ENCODE results near the gene PLPP4.

The PLPP4 gene

DNA sequence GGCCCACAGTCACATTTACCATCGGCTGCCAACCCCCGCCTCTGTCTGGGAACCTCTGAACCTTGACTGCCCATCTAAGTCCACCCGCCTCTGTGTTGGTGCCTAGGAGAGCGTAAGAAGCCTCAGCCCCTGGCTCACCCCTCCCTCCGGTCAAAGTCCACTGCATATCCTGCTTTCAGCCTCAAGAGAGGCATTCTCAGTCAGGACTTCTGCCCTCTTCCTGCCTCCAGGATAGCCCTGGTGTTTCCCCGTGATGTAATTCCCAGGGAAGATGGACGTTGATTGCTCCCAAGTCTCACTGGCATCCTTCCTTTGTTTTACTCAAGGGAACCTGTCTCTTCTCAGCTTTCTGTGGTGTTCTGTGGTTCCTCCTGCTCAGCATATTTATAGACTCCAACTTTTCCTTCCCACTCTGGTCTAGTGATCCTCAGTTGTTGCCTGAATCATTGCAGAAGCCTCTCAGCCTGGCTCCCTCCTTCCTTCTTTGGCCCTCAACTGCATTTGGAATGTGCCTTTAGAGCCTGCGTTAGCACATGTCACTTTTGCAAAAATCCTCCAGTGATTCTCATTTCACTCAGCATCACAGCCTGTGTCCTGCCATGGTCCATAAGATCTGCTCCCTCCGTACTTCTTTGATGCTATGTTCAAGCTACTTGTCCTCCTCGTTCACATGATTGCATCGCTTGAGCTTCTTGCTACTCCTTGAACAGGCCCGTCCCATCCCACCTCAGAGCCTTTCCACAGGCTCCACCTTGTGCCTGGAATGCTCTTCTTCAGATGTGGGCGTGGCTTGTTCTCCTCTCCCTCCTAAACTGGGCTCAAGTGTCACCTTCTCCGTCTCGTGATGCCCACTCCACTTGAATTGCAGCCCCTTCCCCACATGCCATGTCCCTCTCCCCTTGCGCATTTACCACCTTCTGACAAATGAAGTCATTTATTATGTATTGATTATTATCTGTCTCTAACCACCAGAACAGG is 124.2 kb downstream of the PLPP4 start:
- no peak for DNase-seq

DNA sequence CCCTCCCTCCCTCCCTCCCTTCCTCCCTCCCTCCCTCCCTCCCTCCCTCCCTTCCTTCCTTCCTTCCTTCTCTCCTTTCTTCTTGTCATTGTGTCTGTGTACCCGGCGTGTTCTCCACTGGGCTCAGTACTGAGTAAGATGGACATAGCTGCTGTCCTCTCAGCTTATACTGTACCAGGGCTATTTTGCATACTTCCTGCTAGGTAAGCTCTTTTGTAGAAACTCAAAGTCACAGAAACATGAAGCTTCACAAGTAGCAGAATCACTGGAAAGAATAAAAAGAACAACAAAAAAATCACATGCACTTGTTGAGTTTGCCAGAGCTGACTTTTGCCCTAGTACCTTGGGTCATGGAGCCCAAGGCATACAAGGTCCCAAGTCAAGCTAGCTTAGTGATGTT is 125.7 kb downstream of the PLPP4 start:
- no peak for DNase-seq

DNA sequence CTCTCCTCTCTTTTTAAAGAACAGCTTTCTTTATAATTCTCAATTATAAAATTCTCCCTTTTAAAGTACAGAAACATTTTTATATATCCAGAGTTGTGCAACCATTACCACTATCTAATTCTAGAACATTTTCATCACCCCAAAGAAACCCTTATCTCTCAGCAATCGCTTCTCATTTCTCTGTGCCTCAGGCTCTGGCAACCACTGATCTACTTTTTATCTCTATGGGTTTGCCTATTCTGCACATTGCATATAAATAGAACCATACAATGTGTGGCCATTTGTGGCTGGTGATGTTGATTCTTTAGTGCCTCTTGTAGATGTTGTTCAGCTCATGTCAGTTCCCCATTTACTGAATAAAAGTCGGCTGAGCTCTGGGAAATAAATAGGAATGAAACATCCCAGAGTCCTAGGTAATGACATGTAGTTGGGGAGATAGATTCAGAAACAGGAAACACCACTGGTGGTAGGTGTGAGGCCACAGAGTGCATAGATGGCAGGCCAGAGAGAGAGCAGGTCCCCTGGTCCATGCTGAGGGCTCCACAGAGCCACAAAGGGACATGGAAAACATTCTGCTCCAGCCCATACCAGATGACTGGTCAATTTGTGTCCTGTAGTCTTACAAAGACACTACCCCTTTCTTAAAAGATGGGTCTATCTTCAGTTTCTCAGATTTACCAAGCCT is 126.5 kb downstream of the PLPP4 start:
- DNase-seq = no peak

DNA sequence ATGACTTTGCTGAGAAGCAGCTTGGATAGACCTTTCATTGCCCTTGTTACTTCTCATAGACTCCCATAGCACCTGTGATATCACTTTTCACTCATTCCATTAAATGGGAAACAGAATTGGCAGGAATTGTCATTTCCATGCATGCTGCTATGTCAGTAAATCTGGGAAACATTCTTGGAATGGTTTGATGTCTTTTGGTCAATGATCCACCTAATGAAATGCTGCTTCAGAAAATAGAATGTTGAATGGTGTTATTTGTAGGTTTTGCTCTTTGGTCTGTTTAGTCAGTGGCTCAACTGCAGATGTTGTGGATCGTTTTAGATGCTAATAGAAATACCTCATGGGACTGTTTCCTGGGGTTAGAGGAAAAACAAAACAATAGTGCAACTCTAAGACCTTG is 127.8 kb downstream of the PLPP4 start:
- no peak for DNase-seq

DNA sequence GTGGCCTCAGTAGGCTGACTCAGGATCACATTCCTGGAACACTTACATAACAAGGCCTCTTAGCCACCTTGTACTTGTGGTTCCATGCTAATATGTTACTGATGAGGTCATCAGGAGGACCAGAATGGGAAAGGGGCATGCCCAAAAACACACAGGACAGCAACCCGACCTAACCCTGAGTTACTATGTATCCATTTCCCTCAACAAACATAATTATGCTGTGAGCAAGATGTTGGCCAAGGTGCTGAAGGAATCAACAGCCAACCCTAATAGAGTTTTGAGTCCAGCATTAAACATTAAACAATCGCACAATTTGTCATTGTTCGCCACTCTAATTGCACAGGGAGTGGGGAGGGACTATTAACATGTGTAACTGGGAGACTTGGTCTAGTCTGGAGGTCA is 129.4 kb downstream of the PLPP4 start:
- no peak for DNase-seq

DNA sequence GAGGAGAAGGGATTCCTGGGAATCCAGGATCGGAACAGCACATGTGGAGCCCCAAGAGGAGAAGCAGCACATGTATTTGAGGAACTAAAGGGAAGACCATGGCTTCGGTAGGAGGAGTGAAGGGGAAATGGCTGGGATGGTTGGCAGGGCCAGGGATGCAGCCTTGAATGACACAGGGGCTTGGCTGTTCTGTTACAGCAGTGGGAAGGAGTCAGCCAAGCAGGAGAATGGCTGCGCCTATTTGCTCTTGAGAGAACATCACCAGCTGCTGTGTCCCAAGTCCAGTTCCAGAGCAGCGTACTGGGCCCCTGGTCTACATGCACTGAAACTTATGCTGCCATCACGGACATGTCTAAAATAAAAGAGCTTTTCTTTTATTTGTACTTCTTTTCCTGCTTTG is 130.0 kb downstream of the PLPP4 start:
- DNase-seq = no peak

DNA sequence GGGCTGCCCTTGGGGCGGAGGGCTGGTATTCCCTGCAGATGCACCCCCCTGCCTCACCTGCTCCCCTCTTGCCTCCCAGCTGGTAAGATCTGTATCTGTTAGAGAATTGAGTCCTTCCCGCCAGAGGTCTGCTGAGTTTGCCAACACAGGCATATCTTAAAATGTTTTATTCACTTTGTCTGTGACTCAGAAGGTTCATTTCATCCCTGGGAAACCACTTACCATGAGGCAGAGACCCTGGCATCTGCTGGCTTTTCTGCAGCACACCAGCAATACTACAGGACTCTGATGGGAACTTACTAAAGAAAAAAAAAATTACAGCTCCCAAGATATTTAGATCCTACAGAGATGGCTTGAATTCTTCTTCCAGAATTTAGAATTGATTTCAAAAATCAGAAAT is 131.3 kb downstream of the PLPP4 start:
- no peak for DNase-seq

DNA sequence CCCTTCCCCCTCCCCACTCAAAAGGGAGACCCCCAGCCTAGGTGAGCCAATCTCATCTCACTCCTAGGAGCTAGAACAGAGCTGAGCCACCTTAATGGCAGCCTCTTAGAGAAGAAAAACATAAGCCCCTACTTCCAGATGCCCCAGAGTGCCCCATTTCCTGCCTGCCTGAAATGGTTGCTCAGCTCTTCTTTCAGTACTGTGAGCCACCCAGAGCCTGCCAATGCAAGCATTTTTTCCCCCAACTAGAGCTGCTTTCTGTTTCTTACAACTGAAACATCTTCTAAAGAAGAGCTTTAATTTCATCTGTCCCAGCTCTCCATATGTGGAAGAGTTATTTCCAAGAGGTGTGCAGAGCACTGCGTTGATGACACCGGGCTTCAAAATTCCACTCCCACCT is 136.7 kb downstream of the PLPP4 start:
- no peak for DNase-seq

DNA sequence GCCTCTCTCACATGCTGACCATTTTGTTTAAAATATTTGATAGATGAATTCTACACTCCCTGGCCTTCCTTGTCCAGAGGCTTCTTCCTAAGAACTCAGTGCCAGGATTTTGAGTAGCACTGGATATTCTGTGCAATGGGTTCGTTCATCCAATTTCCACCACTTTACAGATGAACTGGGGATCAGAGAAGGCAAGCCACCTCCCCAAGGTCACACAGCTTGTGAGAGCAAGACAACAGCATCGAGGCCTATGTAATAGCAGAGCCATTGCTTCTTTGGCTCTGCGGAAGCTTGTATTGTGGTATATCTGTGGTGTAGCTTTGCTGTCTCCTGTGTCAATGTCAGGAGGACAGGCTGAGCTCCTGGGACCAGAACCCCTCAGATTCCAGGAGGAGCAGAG is 140.9 kb downstream of the PLPP4 start:
- no peak for DNase-seq

DNA sequence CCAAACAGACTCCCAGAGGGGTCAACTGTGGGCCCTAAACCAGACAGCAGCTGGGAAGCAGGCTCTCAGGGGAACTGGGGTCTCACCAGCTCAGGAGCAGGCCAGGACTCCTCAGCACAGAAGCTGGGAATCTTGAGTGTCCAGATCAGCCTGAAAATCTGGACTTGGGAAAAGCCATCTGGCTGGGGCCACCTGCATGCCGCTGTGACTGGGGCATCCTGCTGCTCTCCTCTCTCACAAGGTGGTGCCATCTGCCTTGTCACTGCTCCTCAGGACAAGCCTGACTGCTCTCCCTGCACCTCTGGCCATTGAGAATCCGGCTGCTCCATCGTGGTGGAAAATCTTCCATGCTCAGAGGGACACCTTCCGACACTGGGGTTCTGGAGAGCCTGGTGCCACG is 141.4 kb downstream of the PLPP4 start:
- DNase-seq = no peak

DNA sequence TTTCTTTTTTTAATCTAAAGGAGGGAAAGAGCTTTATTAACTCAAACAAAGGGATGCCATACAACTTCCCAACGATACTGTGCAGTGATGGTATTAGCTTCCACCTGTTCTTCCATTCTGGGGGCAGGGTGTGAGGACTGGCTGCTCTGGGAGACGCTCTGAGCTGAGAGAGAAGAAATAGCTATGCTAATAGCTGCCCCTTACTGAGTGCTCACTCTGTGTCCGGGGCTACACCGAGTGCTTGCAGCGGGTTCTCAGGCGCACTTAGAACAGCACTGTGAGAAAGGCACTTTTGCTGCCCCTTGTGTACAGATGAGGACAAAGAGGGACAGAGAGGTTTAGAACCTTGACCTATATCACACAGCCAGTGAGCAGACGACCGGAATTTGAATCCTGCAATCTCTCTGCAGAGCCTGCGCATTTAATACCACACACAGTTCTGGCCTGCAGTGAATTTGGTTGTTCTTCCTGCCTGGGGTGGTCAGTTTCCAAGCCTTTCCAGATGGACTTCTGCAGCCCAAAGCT is 142.2 kb downstream of the PLPP4 start:
- DNase-seq = no peak

DNA sequence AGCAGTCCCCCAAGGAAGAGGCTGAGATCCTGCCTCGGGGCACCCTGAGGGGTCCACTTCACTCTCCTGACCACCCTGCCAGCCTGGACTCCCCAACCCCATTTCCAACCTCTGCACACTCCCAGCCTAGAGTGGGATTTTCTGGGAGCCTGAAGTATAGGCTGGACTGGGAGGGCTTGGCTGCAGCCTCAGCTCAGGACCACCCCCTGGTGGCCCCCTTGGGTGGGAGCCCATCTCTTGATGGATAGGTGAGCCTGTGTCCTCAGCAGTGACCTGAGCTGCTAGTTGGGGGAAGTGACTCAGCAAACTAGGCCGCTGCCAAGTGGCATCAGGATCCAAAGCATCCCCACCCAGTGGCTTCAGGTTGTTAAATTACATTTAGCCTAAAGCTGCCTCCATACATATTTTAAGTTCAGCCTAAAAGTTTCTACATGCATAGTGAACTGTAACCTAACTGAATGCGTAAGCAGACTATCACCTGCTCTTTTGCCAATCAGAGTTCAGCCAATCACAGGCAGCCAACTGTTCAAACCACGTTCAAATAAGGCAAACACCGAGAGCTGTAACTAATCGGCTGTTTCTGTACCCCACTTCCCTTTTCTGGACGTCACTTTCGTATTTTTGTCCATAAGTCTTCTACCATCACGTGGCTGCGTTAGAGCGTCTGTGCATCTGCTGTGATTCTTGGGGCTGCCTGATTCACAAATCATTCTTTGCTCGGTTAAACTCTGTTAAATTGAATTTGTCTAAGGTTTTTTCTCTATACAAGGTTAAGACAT is 144.0 kb downstream of the PLPP4 start:
- DNase-seq = no peak

DNA sequence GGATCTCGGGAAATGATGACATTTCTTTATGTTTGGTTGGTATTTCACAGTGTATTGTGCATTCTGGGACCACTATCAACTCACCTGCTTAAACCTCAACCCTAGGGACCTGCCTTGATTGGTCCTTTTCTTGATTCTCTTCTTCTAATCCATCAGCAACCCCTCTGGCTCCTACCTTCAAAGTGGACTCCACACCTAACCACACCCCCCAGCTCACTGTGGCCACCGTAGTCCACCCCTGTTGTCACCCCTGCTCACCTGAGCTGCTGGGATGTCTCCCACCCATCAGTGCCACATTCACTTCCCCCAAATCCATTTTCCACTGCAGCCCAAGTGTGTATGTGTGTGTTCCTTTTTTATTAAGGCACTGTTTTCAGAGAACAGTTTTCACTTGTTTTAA is 145.0 kb downstream of the PLPP4 start:
- no peak for DNase-seq

DNA sequence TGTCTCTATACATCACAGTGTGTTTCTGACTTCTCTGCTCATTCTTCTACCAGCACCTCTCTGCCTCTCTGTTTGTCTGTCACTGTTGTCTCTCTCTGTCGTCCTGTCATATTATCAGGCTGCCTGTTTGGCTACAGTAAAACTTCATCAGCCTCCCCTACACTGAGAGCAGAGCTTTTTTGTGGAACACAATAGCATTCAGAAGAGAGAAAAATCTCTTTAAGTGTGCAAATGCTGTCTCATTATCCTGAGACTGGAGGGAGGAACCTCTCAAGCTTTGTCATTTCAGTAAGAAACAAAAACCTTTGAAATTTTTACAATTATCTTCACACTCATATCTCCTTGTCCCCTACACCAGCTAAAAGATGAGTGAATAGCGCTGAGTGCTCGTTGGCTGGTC is 148.4 kb downstream of the PLPP4 start:
- no peak for DNase-seq

DNA sequence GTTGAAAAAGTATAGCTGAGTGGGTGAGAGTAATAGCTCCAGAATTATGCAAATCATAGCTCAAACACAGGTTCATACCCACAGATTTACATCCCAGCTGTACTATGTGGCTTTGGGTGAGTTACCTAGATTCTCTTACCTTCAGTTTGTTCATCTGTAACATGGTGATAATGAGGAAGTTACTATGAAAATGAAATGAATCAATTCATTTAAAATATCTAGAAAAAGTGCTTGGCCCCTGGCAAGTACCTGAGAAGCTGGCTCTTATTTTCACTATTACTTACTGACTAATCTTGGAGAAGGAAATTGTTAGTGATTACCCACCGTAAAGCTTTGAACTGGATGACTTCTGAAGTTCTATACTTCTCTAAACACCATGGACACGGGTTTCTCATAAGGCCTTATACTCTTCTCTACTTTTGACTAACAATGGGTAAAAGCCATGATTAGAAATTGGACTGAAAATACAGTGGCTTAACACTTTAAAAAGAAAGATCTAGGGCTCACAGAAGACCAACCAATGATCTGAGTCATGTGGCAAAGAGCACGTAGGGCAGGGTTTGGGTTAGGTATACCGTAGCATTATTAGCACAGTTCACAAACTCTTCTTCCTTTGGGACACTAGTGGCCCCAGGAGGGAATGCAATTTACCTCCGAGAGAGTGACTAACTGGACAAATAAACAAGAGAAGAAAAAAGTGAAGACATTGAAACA is 149.2 kb downstream of the PLPP4 start:
- DNase-seq = no peak

DNA sequence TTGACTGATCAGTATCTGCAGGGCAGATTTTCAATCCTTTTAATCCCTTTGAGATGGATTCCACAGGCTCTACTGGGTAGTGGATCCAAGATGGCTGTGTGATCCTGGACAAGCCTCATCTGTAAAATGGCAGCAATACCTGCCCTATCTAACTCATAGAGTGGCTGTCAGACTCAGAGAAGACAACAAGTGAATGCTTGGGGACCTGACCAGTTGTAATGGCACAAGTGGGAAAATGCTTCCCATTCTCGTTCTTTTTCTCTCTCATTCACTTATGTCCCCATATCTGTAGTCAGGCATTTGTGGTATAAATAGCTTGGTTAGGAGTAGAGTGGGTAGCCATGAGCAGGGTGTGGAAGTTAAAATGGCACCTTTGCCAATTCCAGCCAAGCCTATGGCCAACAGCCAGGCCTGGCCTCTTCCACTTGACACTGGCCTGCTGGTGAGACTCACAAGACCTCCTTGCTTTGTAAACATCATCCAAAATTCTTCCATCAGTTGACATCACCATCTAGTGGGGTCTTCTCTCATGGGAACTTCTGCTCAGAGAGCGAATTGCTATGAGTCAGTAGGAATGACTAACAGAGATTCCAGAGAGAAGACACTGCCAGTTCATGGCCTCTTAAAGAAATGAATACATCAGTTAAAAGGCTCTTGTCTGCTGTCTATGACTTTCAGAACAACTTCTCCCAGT is 150.1 kb downstream of the PLPP4 start:
- DNase-seq = no peak

DNA sequence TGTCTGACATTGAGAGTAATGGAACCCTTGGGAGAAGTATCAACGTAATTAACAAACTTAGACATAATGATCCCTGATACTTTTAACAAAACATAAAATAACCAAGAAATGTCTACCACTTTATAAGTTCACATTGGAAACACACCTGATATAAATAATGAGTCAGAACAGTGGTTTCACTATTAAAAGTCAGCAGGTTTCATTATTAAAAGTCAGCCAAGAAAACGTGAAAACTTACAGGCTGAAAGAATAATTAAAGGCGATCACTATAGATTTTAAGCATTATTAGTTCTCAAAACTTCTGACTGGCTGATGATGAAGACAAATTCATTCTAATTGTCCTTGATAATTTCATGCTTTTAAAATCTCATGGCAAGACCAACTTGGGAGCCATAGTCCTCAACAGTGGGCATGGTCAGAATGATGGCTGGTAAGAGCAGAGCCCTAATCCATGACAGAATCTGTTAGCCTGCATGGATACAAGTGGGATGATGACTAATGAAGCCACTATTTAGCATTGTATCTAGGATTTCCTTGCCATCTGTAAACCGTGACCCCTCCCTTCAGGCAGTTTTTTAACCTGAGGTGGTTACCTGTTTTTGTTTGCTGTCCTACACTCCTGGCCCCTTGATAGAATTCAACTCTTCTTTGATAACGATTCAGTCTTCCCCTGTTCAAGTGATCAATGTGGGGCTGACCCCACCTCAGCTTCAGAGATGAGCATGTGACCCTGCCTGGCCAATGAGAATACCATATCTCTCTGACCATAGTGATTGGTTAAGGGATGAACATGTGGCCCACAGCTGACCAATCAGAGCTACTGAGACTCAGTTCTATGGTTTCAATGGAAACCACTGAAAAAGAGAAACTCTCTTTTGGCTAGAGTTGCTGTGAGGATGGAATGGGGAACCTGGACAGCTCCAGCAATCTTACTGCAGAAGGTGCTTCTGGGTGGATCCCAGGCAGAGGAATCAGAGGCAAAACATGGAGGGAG is 151.0 kb downstream of the PLPP4 start:
- no peak for DNase-seq

DNA sequence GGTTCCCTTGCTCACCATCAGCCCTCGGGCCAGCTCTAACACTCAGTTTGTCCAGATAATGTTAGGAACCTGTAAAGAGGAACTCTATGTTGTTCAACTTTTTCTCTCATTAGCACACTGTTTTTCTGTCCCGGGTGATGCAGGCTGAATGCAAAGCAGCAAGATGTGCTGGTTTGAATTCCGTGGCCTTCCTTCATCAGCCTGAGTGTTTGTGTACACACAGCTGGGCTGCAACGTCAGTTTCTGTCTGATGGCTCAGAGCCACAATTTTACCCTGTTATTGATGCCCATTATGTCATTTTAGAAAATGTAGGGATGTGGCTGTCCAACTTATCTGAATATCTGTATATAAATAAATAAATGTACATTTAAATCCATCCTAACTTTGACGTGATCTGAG is 152.0 kb downstream of the PLPP4 start:
- no peak for DNase-seq

DNA sequence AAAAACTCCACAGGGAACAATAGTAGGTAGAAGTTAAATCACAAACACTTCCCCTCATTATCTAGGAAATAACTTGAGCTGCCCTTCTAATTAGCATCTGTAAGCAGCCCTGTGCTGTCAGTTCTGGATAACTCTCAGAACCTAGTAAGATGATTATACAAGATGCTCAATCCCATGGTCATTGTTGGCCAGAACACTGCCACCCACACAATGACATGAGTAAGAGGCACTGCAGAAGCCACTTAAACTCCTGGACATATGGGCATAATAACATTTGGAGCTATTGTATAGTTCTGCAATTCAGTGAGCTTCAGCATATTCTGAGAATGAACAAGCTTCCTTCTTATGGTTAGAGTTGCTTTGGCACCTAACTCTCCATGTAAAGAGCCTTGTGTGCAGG is 153.8 kb downstream of the PLPP4 start:
- DNase-seq = no peak

DNA sequence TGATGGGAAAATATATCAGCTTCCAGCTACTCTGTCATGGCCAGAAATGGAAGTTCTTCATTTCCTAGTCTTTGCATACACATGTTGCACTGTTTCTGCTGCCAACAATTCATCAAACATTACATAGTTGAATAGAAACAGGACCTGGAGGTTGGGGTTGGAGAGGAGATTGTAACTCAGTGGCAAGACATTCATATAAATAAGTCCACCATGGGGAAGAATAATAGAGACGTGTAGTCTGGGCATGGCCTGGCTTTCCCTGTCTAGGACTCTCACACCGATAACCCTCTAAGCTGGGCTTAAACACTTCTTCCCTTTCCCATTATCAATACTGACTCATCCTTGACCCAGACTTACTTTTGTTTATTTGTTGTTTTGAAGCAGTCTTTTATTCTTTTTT is 155.7 kb downstream of the PLPP4 start:
- DNase-seq = no peak

DNA sequence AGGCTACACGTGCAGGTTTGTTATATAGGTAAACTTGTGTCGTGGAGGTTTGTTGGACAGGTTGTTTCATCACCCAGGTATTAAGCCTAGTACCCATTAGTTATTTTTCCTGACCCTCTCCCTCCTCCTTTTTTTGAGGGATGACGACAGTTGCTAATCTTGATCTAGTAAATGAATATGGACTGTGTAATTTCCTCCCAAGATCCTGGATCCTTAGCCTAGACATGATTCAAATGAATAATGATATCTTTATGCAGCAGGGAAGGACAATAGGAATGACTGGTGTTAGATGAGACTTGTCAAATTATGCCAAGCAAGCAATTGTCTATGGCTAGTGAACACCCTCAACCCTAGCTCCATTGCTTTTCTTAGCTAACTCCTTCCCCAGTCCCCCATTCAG is 156.2 kb downstream of the PLPP4 start:
- DNase-seq = no peak

All from NK-92 treated with Interleukin-12 subunit alpha and Interleukin-12 subunit beta, amount 100 ng/mL, for 24 hours (cell line).